Neural cell (in vitro differentiated cells): ENCODE measurements around the gene SPTLC2. TPM values are rescaled to one million over a fixed set of nuclear protein-coding genes. Genes with fewer than 3 reads are reported as not detected.

Experiments used
- H2AFZ ChIP-seq: fragments of 200-600, 300-800 bp; sonication (generic), shearing (Covaris generic); 2 replicates; pipeline ENCODE4 v1.6.0; 2014; ENCODE audit warnings: low read depth, mild to moderate bottlenecking, antibody characterized with exemption, low read length, moderate library complexity
- H3F3A ChIP-seq: fragments of 200-600 bp; shearing (Covaris generic); 2 replicates; pipeline ENCODE4 v1.6.1; 2016; ENCODE audit warnings: mild to moderate bottlenecking, moderate library complexity, mixed read lengths, antibody characterized with exemption, low read length; ENCODE audit not compliant: insufficient read depth, poor library complexity, severe bottlenecking
- H3K27ac ChIP-seq: fragments of 200-600, 300-800 bp; sonication (generic), shearing (Covaris generic); 2 replicates; pipeline ENCODE4 v1.5.1; 2014; ENCODE audit warnings: mild to moderate bottlenecking, low read length, moderate library complexity
- H3K27me3 ChIP-seq: fragments of 300-800, 200-600 bp; sonication (generic), shearing (Covaris generic); 2 replicates; pipeline ENCODE4 v1.6.0; 2014; ENCODE audit warnings: mild to moderate bottlenecking, low read depth, low read length, moderate library complexity; ENCODE audit not compliant: insufficient read depth
- H3K36me3 ChIP-seq: fragments of 300-800, 200-600 bp; sonication (generic), shearing (Covaris generic); 2 replicates; pipeline ENCODE4 v1.5.1; 2014; ENCODE audit warnings: mild to moderate bottlenecking, antibody characterized with exemption, low read length, moderate library complexity; ENCODE audit not compliant: insufficient read depth
- H3K4me2 ChIP-seq: fragments of 300-800, 200-600 bp; sonication (generic), shearing (Covaris generic); 2 replicates; pipeline ENCODE4 v1.6.0; 2014; ENCODE audit warnings: mild to moderate bottlenecking, low read length
- H3K4me3 ChIP-seq: fragments of 300-800, 200-600 bp; sonication (generic), shearing (Covaris generic); 2 replicates; pipeline ENCODE4 v1.5.1; 2014; ENCODE audit warnings: mild to moderate bottlenecking, low read length, moderate library complexity
- H3K79me2 ChIP-seq: fragments of 200-600 bp; shearing (Covaris generic); replicated peaks from 2 replicates; pipeline ENCODE4 v1.6.0; 2014; ENCODE audit warnings: mild to moderate bottlenecking, low read length, moderate library complexity; ENCODE audit not compliant: insufficient read depth
- H3K9ac ChIP-seq: fragments of 300-800, 200-600 bp; sonication (generic), shearing (Covaris generic); 2 replicates; pipeline ENCODE4 v1.6.1; 2016; ENCODE audit warnings: mild to moderate bottlenecking, low read length, mixed read lengths
- H3K9me2 ChIP-seq: fragments of 200-600 bp; shearing (Covaris generic); 2 replicates; pipeline ENCODE4 v1.6.1; 2016; ENCODE audit warnings: mild to moderate bottlenecking, low read length, mixed read lengths; ENCODE audit not compliant: insufficient read depth
- H3K9me3 ChIP-seq: fragments of 200-600, 300-800 bp; sonication (generic), shearing (Covaris generic); 2 replicates; pipeline ENCODE4 v1.6.1; 2016; ENCODE audit warnings: mild to moderate bottlenecking, mixed run types, low read length, moderate library complexity, mixed read lengths
- H4K20me1 ChIP-seq: fragments of 200-600 bp; shearing (Covaris generic); 2 replicates; pipeline ENCODE4 v1.6.1; 2016; ENCODE audit warnings: mild to moderate bottlenecking, mixed run types; ENCODE audit not compliant: insufficient read depth
- EP300 ChIP-seq: fragments of 450-650 bp; conservative IDR thresholded peaks from 2 replicates; pipeline ENCODE4 v1.6.1; 2014; ENCODE audit warnings: antibody characterized with exemption, mild to moderate bottlenecking, moderate library complexity; ENCODE audit not compliant: poor library complexity, severe bottlenecking
- EZH2 ChIP-seq: fragments of 200-600, 300-800 bp; shearing (Covaris generic), sonication (generic); IDR thresholded peaks from 2 replicates; pipeline ENCODE4 v1.6.1; 2014; ENCODE audit warnings: antibody characterized with exemption, low read length, borderline replicate concordance, mild to moderate bottlenecking; ENCODE audit not compliant: insufficient read depth, poor library complexity, severe bottlenecking
- MXI1 ChIP-seq: fragments of 450-650 bp; conservative IDR thresholded peaks from 2 replicates; pipeline ENCODE4 v1.6.1; 2014; ENCODE audit warnings: antibody characterized with exemption, mild to moderate bottlenecking; ENCODE audit not compliant: poor library complexity, severe bottlenecking
- POLR2AphosphoS5 ChIP-seq: IDR thresholded peaks from 2 replicates; pipeline ENCODE4 v1.6.1; 2012
- RAD21 ChIP-seq: fragments of 450-650 bp; conservative IDR thresholded peaks from 2 replicates; pipeline ENCODE4 v1.6.1; 2014; ENCODE audit warnings: antibody characterized with exemption, mild to moderate bottlenecking, moderate library complexity
- SMC3 ChIP-seq: fragments of 450-650 bp; conservative IDR thresholded peaks from 2 replicates; pipeline ENCODE4 v1.6.1; 2014; ENCODE audit warnings: antibody characterized with exemption, mild to moderate bottlenecking, moderate library complexity; ENCODE audit not compliant: poor library complexity
- TAF1 ChIP-seq: IDR thresholded peaks from 2 replicates; pipeline ENCODE4 v1.6.1; 2012; ENCODE audit warnings: low read depth
- polyA plus RNA-seq: library from polyadenylated mRNA; depleted of rRNA; stranded (reverse); fragments of >200 nt; gene quantifications from 2 replicates; pipeline ENCODE4 v1.2.3, GENCODE V29; 2014
- TF ChIP-seq, protein P1 (sequence below): IDR thresholded peaks from 2 replicates; pipeline ENCODE4 v1.6.1; 2012; ENCODE audit warnings: borderline replicate concordance
- TF ChIP-seq, protein P2 (sequence below): fragments of 450-650 bp; IDR thresholded peaks from 2 replicates; pipeline ENCODE4 v1.5.1; 2014; ENCODE audit warnings: antibody characterized with exemption, mild to moderate bottlenecking, moderate library complexity; ENCODE audit not compliant: poor library complexity, severe bottlenecking

Gene SPTLC2
- polyA plus RNA-seq, 1 donor from 2014 or later, result 15.1 TPM

DNA sequence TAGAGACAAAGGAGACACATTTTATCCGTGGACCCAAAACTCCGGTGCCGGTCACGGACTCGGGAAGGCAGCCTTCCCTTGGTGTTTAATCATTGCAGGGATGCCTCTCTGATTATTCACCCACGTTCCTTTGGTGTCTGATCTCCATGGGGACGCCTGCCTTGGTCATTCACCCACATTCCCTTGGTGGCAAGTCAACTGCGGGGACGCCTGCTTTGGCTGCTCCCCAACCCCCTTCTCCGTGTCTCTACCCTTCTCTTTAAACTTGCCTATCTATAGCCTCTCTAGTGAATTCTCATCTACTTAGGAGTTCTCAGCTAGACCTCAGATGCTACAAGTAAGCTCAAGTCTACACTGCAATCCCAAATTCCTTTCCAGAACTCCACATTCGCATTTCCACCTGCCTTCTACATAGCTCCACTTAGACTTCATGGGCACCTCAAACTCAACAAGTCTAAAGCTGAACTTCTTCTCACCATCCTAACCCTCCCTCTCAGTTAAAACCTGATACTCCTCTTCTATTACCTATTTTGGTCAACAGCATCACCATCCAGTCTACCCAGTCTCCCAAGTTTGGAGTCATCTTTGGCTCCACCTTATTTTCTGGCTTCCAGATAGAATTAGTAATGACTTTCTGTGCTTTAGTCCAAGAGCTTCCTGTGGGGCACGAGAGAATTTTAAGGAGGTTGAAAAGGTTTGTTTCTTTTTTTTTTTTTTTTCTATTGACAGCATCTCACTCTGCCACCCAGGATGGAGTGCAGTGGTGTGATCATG lies 14.4 kb downstream of the SPTLC2 start:
- Histone ChIP-seq H3K27ac (no peak overlapping the region), H3K4me2 (no peak overlapping the region), H3K36me3 (no peaks in the 10 kb centered on the region), H3K79me2 (peaks cover 3% of the 10 kb centered on the region), H2AFZ (no peak overlapping the region), H3K9me3 (no peaks in the 10 kb centered on the region), H3F3A (no peaks in the 10 kb centered on the region), H3K27me3 (no peaks in the 10 kb centered on the region), H4K20me1 (no peaks in the 10 kb centered on the region), H3K4me3 (no peak overlapping the region), H3K9ac (no peak overlapping the region), H3K9me2 (no peaks in the 10 kb centered on the region)
- no peak for TF ChIP-seq MXI1
- no peak for TF ChIP-seq TAF1
- TF ChIP-seq SMC3, result no peak
- no peak for TF ChIP-seq POLR2AphosphoS5
- TF ChIP-seq RAD21, result no peak
- no peak for TF ChIP-seq EZH2

DNA sequence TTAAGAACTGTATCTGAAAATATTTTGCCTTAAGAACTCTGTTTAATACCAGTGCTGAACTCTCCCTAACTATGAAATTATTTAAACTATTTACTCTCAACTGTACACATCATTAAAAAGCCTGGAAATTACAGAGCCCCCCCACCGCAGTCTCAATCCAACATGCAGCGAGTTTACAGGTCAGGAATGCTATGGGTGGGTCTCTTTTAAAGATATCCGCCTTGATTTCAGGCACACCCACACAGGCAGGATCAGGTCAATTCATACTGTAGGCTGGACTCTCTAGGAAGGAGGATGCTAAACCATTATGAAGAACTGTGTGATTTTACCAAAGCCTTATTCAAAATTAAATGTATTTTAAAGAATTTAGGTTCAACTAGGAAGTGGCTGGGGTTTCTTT lies 16.5 kb downstream of the SPTLC2 start:
- Histone ChIP-seq H3K4me2 (no peak overlapping the region), H3K36me3 (no peaks in the 10 kb centered on the region), H3K9ac (no peak overlapping the region), H3F3A (no peaks in the 10 kb centered on the region), H3K9me3 (no peaks in the 10 kb centered on the region), H2AFZ (no peak overlapping the region), H3K27ac (no peak overlapping the region), H3K27me3 (no peaks in the 10 kb centered on the region), H3K79me2 (no peaks in the 10 kb centered on the region), H3K9me2 (no peaks in the 10 kb centered on the region), H4K20me1 (no peaks in the 10 kb centered on the region), H3K4me3 (no peak overlapping the region)
- TF ChIP-seq EP300, result no peak
- TF ChIP-seq, protein P1, sequence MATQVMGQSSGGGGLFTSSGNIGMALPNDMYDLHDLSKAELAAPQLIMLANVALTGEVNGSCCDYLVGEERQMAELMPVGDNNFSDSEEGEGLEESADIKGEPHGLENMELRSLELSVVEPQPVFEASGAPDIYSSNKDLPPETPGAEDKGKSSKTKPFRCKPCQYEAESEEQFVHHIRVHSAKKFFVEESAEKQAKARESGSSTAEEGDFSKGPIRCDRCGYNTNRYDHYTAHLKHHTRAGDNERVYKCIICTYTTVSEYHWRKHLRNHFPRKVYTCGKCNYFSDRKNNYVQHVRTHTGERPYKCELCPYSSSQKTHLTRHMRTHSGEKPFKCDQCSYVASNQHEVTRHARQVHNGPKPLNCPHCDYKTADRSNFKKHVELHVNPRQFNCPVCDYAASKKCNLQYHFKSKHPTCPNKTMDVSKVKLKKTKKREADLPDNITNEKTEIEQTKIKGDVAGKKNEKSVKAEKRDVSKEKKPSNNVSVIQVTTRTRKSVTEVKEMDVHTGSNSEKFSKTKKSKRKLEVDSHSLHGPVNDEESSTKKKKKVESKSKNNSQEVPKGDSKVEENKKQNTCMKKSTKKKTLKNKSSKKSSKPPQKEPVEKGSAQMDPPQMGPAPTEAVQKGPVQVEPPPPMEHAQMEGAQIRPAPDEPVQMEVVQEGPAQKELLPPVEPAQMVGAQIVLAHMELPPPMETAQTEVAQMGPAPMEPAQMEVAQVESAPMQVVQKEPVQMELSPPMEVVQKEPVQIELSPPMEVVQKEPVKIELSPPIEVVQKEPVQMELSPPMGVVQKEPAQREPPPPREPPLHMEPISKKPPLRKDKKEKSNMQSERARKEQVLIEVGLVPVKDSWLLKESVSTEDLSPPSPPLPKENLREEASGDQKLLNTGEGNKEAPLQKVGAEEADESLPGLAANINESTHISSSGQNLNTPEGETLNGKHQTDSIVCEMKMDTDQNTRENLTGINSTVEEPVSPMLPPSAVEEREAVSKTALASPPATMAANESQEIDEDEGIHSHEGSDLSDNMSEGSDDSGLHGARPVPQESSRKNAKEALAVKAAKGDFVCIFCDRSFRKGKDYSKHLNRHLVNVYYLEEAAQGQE, result no peak
- TF ChIP-seq, protein P2, sequence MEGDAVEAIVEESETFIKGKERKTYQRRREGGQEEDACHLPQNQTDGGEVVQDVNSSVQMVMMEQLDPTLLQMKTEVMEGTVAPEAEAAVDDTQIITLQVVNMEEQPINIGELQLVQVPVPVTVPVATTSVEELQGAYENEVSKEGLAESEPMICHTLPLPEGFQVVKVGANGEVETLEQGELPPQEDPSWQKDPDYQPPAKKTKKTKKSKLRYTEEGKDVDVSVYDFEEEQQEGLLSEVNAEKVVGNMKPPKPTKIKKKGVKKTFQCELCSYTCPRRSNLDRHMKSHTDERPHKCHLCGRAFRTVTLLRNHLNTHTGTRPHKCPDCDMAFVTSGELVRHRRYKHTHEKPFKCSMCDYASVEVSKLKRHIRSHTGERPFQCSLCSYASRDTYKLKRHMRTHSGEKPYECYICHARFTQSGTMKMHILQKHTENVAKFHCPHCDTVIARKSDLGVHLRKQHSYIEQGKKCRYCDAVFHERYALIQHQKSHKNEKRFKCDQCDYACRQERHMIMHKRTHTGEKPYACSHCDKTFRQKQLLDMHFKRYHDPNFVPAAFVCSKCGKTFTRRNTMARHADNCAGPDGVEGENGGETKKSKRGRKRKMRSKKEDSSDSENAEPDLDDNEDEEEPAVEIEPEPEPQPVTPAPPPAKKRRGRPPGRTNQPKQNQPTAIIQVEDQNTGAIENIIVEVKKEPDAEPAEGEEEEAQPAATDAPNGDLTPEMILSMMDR, result no peak
- no peak for TF ChIP-seq EZH2
- no peak for TF ChIP-seq MXI1
- TF ChIP-seq SMC3, result no peak
- no peak for TF ChIP-seq RAD21
- TF ChIP-seq TAF1, result no peak
- TF ChIP-seq POLR2AphosphoS5, result no peak
